ENCODE measurements around the gene ZNF846.

The ZNF846 gene

DNA sequence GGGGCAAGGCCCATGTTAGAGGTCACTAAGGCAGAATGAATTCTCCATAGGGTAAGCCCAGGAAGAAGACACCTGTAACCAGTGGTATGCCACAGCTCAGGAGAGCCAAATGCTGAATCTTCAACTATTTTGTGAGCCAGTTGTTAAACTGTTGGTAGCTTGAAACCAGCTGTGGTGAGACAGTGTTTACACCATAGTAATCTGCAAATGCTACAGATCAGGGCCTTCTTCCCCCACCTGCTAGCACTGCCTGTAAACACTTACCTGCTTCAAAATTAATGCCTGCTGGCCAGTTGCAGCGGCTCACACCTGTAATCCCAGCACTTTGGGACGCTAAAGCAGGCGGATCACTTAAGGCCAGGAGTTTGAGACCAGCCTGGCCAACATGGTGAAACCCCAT, 38.3 kb upstream of the ZNF846 start:
- TF ChIP-seq NFIC (IDR thresholded peaks at IDR 0.05) (no peak), EP300 (IDR thresholded peaks at IDR 0.05; ENCODE audit: borderline replicate concordance) (no peak), TEAD4 (IDR thresholded peaks at IDR 0.05) (no peak), USF1 (IDR thresholded peaks at IDR 0.05) (no peak), FOXM1 (IDR thresholded peaks at IDR 0.05; ENCODE audit: borderline replicate concordance, low read depth) (no peak), MAX (IDR thresholded peaks at IDR 0.05) (no peak), CREB1 (IDR thresholded peaks at IDR 0.05; ENCODE audit: low read depth) (no peak), CEBPB (IDR thresholded peaks at IDR 0.05) (no peak), ZBTB7A (IDR thresholded peaks at IDR 0.05; ENCODE audit: low read depth) (no peak), YY1 (IDR thresholded peaks at IDR 0.05; ENCODE audit: low read depth) (no peak), RAD21 (IDR thresholded peaks at IDR 0.05; ENCODE audit: low read depth) (no peak), TCF12 (IDR thresholded peaks at IDR 0.05; ENCODE audit: low read depth) (no peak), REST (IDR thresholded peaks at IDR 0.05; ENCODE audit: low read depth) (no peak), TAF1 (IDR thresholded peaks at IDR 0.05; ENCODE audit: low read depth) (no peak), EGR1 (IDR thresholded peaks at IDR 0.05) (no peak)

DNA sequence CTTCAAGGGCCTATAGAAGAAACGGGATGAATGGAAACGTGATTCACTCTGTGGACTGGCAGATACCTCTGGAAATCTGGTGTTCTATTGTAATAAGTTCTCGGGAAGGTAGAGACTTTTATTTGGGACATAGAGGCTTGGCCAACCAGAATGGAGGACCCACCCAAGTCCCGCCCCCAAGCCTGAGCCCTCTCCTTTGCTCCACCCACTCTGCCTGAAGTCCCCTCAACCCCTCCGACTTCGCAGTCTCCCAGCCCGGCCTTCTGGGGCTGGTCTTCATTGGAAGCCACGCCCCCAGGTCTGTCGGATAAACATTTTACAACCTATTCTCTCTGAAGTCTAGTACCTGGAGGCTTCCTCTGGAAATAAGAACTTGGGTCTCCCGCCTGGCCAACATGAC, 33.4 kb upstream of the ZNF846 start:
- TF ChIP-seq MAX (IDR thresholded peaks at IDR 0.05) (no peak), TEAD4 (IDR thresholded peaks at IDR 0.05) (no peak), ZBTB7A (IDR thresholded peaks at IDR 0.05; ENCODE audit: low read depth) (no peak), TAF1 (IDR thresholded peaks at IDR 0.05; ENCODE audit: low read depth) (no peak), CREB1 (IDR thresholded peaks at IDR 0.05; ENCODE audit: low read depth) (no peak), RAD21 (IDR thresholded peaks at IDR 0.05; ENCODE audit: low read depth) (no peak), TCF12 (IDR thresholded peaks at IDR 0.05; ENCODE audit: low read depth) (no peak), FOXM1 (IDR thresholded peaks at IDR 0.05; ENCODE audit: borderline replicate concordance, low read depth) (no peak), USF1 (IDR thresholded peaks at IDR 0.05) (no peak), REST (IDR thresholded peaks at IDR 0.05; ENCODE audit: low read depth) (no peak), CEBPB (IDR thresholded peaks at IDR 0.05) (no peak), EGR1 (IDR thresholded peaks at IDR 0.05) (no peak), EP300 (IDR thresholded peaks at IDR 0.05; ENCODE audit: borderline replicate concordance) (no peak), NFIC (IDR thresholded peaks at IDR 0.05) (no peak)

GRCh38 chr19:9799162-9799561, 30.6 kb upstream of the ZNF846 start:
- TF ChIP-seq TEAD4 (IDR thresholded peaks at IDR 0.05), result no peak
- TF ChIP-seq TAF1 (IDR thresholded peaks at IDR 0.05; ENCODE audit: low read depth), result no peak
- TF ChIP-seq EGR1 (IDR thresholded peaks at IDR 0.05), result no peak
- no peak for TF ChIP-seq EP300 (IDR thresholded peaks at IDR 0.05; ENCODE audit: borderline replicate concordance)
- TF ChIP-seq REST (IDR thresholded peaks at IDR 0.05; ENCODE audit: low read depth), result no peak
- TF ChIP-seq MAX (IDR thresholded peaks at IDR 0.05), result no peak
- TF ChIP-seq RAD21 (IDR thresholded peaks at IDR 0.05; ENCODE audit: low read depth), result no peak
- no peak for TF ChIP-seq YY1 (IDR thresholded peaks at IDR 0.05; ENCODE audit: low read depth)
- no peak for TF ChIP-seq FOXM1 (IDR thresholded peaks at IDR 0.05; ENCODE audit: borderline replicate concordance, low read depth)
- TF ChIP-seq ZBTB7A (IDR thresholded peaks at IDR 0.05; ENCODE audit: low read depth), result no peak

DNA sequence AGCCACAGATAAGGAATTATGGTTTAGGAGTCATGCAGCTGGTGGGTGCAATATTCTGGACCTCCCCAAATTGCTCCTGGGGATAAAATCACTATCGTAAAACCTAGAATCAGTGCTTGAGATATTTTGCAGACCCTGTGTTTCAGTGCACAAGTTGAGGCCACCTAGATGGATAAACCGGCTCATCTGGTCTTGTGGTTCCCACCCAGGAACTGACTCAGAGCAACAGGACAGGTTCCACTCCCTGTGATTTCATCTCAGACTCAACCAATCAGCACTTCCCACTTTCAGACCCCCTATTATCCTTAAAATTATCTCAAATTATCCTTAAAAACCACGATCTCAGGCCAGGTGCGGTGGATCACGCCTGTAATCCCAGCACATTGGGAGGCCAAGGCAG, 29.3 kb upstream of the ZNF846 start:
- TF ChIP-seq ZBTB7A (IDR thresholded peaks at IDR 0.05; ENCODE audit: low read depth) (no peak), REST (IDR thresholded peaks at IDR 0.05; ENCODE audit: low read depth) (no peak), EGR1 (IDR thresholded peaks at IDR 0.05) (no peak), CREB1 (IDR thresholded peaks at IDR 0.05; ENCODE audit: low read depth) (no peak), TEAD4 (IDR thresholded peaks at IDR 0.05) (no peak), FOXM1 (IDR thresholded peaks at IDR 0.05; ENCODE audit: borderline replicate concordance, low read depth) (no peak), CEBPB (IDR thresholded peaks at IDR 0.05) (no peak), YY1 (IDR thresholded peaks at IDR 0.05; ENCODE audit: low read depth) (no peak), TAF1 (IDR thresholded peaks at IDR 0.05; ENCODE audit: low read depth) (no peak), RAD21 (IDR thresholded peaks at IDR 0.05; ENCODE audit: low read depth) (no peak), MAX (IDR thresholded peaks at IDR 0.05) (no peak), TCF12 (IDR thresholded peaks at IDR 0.05; ENCODE audit: low read depth) (no peak), NFIC (IDR thresholded peaks at IDR 0.05) (no peak), USF1 (IDR thresholded peaks at IDR 0.05) (no peak), EP300 (IDR thresholded peaks at IDR 0.05; ENCODE audit: borderline replicate concordance) (no peak)
